ENCODE measurements around the gene LRCH4.

DNA sequence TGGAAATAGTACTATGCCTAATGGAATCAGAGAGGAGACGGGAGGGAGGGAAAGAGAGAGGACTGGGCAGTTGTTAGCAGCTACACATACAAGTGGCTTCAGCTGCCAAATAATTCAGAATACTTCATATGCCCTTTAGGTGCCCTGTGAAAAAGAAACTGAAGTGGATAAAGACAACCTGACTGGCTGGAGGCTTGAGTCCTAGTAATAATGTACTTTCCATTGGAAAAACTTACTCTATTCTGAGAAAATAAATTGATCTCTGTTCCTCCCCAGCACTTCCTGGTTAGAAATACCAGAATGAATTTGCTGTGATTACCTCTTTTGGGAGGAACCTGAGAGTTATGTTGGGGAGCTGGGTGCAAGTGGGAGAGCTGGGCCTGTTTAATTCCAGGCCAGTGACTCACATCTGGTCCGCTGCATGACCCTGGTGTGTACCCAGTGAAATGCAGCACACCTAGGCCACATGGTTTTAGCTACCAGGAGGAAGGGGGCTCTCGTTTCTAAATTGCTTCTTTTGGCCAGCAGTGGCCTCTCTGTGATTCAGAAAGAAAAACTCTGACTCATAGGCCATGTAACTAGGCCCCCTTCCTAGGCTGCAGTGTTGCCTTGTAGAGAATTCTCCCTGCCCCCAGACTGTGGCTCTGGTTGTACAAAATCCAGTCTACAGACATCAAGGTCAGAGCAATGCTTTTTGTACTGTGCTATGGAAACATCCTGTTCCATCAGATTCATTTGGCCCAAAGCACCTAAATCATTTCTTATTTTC, 40.4 kb downstream of the LRCH4 start:
- TF ChIP-seq, protein P1, sequence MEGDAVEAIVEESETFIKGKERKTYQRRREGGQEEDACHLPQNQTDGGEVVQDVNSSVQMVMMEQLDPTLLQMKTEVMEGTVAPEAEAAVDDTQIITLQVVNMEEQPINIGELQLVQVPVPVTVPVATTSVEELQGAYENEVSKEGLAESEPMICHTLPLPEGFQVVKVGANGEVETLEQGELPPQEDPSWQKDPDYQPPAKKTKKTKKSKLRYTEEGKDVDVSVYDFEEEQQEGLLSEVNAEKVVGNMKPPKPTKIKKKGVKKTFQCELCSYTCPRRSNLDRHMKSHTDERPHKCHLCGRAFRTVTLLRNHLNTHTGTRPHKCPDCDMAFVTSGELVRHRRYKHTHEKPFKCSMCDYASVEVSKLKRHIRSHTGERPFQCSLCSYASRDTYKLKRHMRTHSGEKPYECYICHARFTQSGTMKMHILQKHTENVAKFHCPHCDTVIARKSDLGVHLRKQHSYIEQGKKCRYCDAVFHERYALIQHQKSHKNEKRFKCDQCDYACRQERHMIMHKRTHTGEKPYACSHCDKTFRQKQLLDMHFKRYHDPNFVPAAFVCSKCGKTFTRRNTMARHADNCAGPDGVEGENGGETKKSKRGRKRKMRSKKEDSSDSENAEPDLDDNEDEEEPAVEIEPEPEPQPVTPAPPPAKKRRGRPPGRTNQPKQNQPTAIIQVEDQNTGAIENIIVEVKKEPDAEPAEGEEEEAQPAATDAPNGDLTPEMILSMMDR (IDR thresholded peaks at IDR 0.05; ENCODE audit: borderline replicate concordance, extremely low read depth, low read length, poor library complexity, severe bottlenecking), result no peak
- TF ChIP-seq EZH2 (IDR thresholded peaks at IDR 0.05; ENCODE audit: borderline replicate concordance, low read depth, low read length, severe bottlenecking), result no peak
